ENCODE measurements around the gene METTL16.

METTL16 gene

DNA sequence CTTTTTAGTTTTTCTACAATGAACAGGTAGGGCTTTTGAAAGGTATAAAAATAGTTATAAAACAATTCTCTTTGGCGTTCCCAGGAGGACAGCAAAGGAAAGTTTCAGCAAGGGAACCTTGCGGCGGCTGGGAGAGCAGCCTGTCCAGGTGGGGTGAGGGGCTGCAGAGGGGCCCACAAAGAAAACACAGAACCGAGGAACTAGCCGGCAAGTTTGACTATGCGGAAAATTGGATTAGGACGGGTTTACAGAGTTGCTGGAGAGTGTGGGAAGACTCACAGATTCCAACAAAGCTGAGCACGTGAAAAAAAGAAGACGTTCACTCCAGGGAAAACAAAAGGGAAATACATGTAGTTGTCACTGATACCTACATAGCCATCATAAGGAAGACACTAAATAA, 40.2 kb upstream of the METTL16 start:
- TF ChIP-seq RARB (CRISPR knock-in tag; IDR thresholded peaks at IDR 0.05) (no peak), ESRRG (CRISPR knock-in tag; IDR thresholded peaks at IDR 0.05) (no peak), ZNF70 (CRISPR knock-in tag; IDR thresholded peaks at IDR 0.05) (no peak), ZNF8 (CRISPR knock-in tag; IDR thresholded peaks at IDR 0.05) (no peak), ZFP30 (CRISPR knock-in tag; IDR thresholded peaks at IDR 0.05) (no peak), ZC3H10 (CRISPR knock-in tag; IDR thresholded peaks at IDR 0.05) (no peak), ISL1 (CRISPR knock-in tag; IDR thresholded peaks at IDR 0.05) (no peak), TOX (CRISPR knock-in tag; IDR thresholded peaks at IDR 0.05; ENCODE audit: borderline replicate concordance) (no peak), TCF4 (CRISPR knock-in tag; IDR thresholded peaks at IDR 0.05; ENCODE audit: borderline replicate concordance) (no peak), ZFP3 (CRISPR knock-in tag; IDR thresholded peaks at IDR 0.05) (no peak), BACH2 (CRISPR knock-in tag; IDR thresholded peaks at IDR 0.05; ENCODE audit: borderline replicate concordance) (no peak), GLIS3 (CRISPR knock-in tag; IDR thresholded peaks at IDR 0.05) (no peak), ZNF565 (CRISPR knock-in tag; conservative IDR thresholded peaks at IDR 0.05; ENCODE audit: low read depth) (no peak)
- TF ChIP-seq, protein P1, sequence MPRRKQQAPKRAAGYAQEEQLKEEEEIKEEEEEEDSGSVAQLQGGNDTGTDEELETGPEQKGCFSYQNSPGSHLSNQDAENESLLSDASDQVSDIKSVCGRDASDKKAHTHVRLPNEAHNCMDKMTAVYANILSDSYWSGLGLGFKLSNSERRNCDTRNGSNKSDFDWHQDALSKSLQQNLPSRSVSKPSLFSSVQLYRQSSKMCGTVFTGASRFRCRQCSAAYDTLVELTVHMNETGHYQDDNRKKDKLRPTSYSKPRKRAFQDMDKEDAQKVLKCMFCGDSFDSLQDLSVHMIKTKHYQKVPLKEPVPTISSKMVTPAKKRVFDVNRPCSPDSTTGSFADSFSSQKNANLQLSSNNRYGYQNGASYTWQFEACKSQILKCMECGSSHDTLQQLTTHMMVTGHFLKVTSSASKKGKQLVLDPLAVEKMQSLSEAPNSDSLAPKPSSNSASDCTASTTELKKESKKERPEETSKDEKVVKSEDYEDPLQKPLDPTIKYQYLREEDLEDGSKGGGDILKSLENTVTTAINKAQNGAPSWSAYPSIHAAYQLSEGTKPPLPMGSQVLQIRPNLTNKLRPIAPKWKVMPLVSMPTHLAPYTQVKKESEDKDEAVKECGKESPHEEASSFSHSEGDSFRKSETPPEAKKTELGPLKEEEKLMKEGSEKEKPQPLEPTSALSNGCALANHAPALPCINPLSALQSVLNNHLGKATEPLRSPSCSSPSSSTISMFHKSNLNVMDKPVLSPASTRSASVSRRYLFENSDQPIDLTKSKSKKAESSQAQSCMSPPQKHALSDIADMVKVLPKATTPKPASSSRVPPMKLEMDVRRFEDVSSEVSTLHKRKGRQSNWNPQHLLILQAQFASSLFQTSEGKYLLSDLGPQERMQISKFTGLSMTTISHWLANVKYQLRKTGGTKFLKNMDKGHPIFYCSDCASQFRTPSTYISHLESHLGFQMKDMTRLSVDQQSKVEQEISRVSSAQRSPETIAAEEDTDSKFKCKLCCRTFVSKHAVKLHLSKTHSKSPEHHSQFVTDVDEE (CRISPR knock-in tag; IDR thresholded peaks at IDR 0.05), result no peak
- TF ChIP-seq, protein P2, sequence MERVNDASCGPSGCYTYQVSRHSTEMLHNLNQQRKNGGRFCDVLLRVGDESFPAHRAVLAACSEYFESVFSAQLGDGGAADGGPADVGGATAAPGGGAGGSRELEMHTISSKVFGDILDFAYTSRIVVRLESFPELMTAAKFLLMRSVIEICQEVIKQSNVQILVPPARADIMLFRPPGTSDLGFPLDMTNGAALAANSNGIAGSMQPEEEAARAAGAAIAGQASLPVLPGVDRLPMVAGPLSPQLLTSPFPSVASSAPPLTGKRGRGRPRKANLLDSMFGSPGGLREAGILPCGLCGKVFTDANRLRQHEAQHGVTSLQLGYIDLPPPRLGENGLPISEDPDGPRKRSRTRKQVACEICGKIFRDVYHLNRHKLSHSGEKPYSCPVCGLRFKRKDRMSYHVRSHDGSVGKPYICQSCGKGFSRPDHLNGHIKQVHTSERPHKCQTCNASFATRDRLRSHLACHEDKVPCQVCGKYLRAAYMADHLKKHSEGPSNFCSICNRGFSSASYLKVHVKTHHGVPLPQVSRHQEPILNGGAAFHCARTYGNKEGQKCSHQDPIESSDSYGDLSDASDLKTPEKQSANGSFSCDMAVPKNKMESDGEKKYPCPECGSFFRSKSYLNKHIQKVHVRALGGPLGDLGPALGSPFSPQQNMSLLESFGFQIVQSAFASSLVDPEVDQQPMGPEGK (CRISPR knock-in tag; IDR thresholded peaks at IDR 0.05; ENCODE audit: borderline replicate concordance), result no peak
- ATAC-seq, result no peak

DNA sequence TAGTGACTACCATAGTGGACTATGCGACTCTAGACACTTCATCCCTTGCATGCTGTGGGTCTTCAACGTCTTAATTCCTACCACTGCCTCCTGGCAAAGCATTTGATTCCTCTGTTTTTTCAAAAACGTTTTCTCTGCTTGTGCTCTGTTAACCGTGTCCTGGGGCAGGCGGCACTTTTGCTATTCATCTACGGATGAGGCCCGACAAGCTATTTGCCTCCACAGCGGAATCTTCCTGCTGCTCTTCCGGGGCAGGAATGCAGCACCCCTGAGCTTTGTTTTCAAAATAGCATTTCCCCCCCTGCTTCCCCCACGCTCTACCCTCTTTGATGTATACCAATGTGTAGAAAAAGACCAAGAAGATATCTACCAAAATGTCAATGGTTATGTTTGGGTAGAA, 39.8 kb upstream of the METTL16 start:
- no peak for TF ChIP-seq SNAI2 (CRISPR knock-in tag; IDR thresholded peaks at IDR 0.05)
- TF ChIP-seq, protein P2 (CRISPR knock-in tag; IDR thresholded peaks at IDR 0.05; ENCODE audit: borderline replicate concordance), result no peak
- no peak for TF ChIP-seq ZFP30 (CRISPR knock-in tag; IDR thresholded peaks at IDR 0.05)
- no peak for TF ChIP-seq ZNF70 (CRISPR knock-in tag; IDR thresholded peaks at IDR 0.05)
- no peak for TF ChIP-seq ARNTL (CRISPR knock-in tag; IDR thresholded peaks at IDR 0.05; ENCODE audit: borderline replicate concordance, low read depth)
- TF ChIP-seq, protein P3, sequence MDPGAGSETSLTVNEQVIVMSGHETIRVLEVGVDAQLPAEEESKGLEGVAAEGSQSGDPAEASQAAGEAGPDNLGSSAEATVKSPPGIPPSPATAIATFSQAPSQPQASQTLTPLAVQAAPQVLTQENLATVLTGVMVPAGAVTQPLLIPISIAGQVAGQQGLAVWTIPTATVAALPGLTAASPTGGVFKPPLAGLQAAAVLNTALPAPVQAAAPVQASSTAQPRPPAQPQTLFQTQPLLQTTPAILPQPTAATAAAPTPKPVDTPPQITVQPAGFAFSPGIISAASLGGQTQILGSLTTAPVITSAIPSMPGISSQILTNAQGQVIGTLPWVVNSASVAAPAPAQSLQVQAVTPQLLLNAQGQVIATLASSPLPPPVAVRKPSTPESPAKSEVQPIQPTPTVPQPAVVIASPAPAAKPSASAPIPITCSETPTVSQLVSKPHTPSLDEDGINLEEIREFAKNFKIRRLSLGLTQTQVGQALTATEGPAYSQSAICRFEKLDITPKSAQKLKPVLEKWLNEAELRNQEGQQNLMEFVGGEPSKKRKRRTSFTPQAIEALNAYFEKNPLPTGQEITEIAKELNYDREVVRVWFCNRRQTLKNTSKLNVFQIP (CRISPR knock-in tag; IDR thresholded peaks at IDR 0.05; ENCODE audit: borderline replicate concordance, low read depth), result no peak
- TF ChIP-seq, protein P1 (CRISPR knock-in tag; IDR thresholded peaks at IDR 0.05), result no peak
- TF ChIP-seq ZNF565 (CRISPR knock-in tag; conservative IDR thresholded peaks at IDR 0.05; ENCODE audit: low read depth), result no peak
- TF ChIP-seq ESRRG (CRISPR knock-in tag; IDR thresholded peaks at IDR 0.05), result no peak
- TF ChIP-seq CSDC2 (CRISPR knock-in tag; IDR thresholded peaks at IDR 0.05), result no peak
- no peak for ATAC-seq
